ENCODE results near the gene COL16A1.

Gene COL16A1

DNA sequence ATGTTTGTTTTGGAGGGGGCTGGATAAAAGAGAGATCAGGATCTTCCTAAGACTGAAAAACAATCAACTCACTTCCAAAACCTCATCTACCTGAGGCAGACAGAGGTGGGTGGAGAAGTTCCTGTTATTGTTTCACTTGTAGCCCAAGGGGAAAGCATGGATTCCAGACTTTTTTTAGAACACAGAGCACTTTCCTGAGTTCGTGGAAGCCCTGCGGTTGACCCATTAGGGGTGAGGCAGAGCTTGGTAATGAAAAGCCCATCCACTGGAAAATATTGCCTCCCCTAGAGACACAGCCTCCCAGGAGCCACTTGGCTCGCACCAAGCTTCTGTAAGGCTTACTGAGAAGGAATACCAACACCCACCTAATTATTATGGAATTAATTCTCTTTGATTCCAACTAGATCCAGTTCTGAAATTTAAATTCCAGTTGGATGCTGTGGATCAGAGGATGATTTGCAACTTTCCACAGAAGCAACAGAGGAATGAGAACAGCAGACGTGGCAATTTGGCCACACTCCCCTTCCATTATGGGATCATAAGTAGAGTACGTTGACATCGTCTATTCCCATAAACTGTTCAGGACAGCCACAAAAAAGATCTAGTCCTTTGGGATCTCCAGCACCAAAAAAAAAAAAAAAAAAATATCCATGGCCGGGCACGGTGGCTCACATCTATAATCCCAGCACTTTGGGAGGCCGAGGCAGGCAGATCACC, 55.0 kb downstream of the COL16A1 start:
- DNase-seq (ENCODE audit: extremely low spot score): no peak
- TF ChIP-seq LEF1 (IDR thresholded peaks at IDR 0.05; ENCODE audit: borderline replicate concordance): no peak
- TF ChIP-seq ARNT (IDR thresholded peaks at IDR 0.05): no peak
- no peak for TF ChIP-seq HDGF (IDR thresholded peaks at IDR 0.05; ENCODE audit: borderline replicate concordance)
- TF ChIP-seq PKNOX1 (IDR thresholded peaks at IDR 0.05): no peak
- no peak for TF ChIP-seq ZNF384 (IDR thresholded peaks at IDR 0.05)
- TF ChIP-seq FOXM1 (IDR thresholded peaks at IDR 0.05; ENCODE audit: borderline replicate concordance): no peak
- no peak for TF ChIP-seq CTBP1 (IDR thresholded peaks at IDR 0.05; ENCODE audit: borderline replicate concordance)
- TF ChIP-seq ELF4 (IDR thresholded peaks at IDR 0.05): no peak
- no peak for TF ChIP-seq FOXA1 (IDR thresholded peaks at IDR 0.05)
- TF ChIP-seq SUZ12 (IDR thresholded peaks at IDR 0.05): no peak
- TF ChIP-seq SP1 (IDR thresholded peaks at IDR 0.05): no peak
- no peak for TF ChIP-seq L3MBTL2 (conservative IDR thresholded peaks at IDR 0.05)
- no peak for TF ChIP-seq NFRKB (IDR thresholded peaks at IDR 0.05)
- TF ChIP-seq FOXK2 (IDR thresholded peaks at IDR 0.05): no peak
- no peak for TF ChIP-seq TARDBP (IDR thresholded peaks at IDR 0.05)
- no peak for TF ChIP-seq BHLHE40 (IDR thresholded peaks at IDR 0.05; ENCODE audit: borderline replicate concordance)
- ChIA-PET POLR2A (no interaction called here), CTCF (no interaction called here)

DNA sequence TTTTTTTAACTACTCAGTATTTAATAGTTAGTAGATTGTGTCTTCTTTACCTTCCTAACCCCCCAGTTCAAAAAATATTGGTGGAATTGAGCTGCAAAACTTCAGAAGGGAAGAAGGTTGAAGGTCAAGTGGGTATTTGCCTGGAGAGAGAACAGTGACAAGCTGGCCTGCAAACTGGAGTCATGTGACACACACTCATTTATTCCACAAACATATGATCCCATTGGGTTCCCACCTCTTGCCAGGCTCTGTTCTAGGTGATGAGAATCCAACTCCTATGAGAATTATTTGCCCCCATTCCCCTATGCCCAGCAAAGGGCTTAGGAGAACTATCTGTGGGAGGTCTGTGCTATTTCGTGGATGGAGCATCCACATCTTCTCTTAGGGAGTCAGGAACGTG, 55.6 kb downstream of the COL16A1 start:
- POLR2A ChIA-PET: no interaction called here
- CTCF ChIA-PET: no interaction called here
- TF ChIP-seq LEF1 (IDR thresholded peaks at IDR 0.05; ENCODE audit: borderline replicate concordance) (no peak), L3MBTL2 (conservative IDR thresholded peaks at IDR 0.05) (no peak), BHLHE40 (IDR thresholded peaks at IDR 0.05; ENCODE audit: borderline replicate concordance) (no peak), SP1 (IDR thresholded peaks at IDR 0.05) (no peak), NFRKB (IDR thresholded peaks at IDR 0.05) (no peak), FOXM1 (IDR thresholded peaks at IDR 0.05; ENCODE audit: borderline replicate concordance) (no peak), ELF4 (IDR thresholded peaks at IDR 0.05) (no peak), ARNT (IDR thresholded peaks at IDR 0.05) (no peak), ZNF384 (IDR thresholded peaks at IDR 0.05) (no peak), CTBP1 (IDR thresholded peaks at IDR 0.05; ENCODE audit: borderline replicate concordance) (no peak), SUZ12 (IDR thresholded peaks at IDR 0.05) (no peak), FOXK2 (IDR thresholded peaks at IDR 0.05) (no peak), TARDBP (IDR thresholded peaks at IDR 0.05) (no peak), PKNOX1 (IDR thresholded peaks at IDR 0.05) (no peak), FOXA1 (IDR thresholded peaks at IDR 0.05) (no peak), HDGF (IDR thresholded peaks at IDR 0.05; ENCODE audit: borderline replicate concordance) (no peak)
- no peak for DNase-seq (ENCODE audit: extremely low spot score)

DNA sequence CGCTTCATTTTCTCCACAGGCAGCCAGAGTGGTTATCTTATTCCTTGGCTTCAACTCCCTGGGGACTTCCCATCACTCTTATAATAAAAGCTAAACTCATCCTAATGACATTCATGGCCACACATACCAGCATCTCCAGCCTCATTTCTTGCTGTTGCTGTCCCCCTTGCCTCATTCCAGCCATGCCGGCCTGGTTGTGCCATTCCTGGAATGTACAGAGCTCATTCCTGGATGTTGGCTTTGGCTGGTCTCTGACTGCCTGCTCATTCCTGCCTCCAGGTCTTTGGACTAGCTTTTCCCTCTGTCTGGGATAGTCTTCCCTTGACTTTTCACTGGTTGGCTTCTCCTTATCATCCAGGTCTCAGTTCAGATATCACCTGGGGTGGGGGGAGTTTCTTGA, 56.7 kb downstream of the COL16A1 start:
- ChIA-PET POLR2A (no interaction called here), CTCF (no interaction called here)
- no peak for TF ChIP-seq CTBP1 (IDR thresholded peaks at IDR 0.05; ENCODE audit: borderline replicate concordance)
- no peak for TF ChIP-seq SP1 (IDR thresholded peaks at IDR 0.05)
- TF ChIP-seq TARDBP (IDR thresholded peaks at IDR 0.05): no peak
- TF ChIP-seq HDGF (IDR thresholded peaks at IDR 0.05; ENCODE audit: borderline replicate concordance): no peak
- no peak for TF ChIP-seq BHLHE40 (IDR thresholded peaks at IDR 0.05; ENCODE audit: borderline replicate concordance)
- TF ChIP-seq FOXM1 (IDR thresholded peaks at IDR 0.05; ENCODE audit: borderline replicate concordance): no peak
- TF ChIP-seq PKNOX1 (IDR thresholded peaks at IDR 0.05): no peak
- TF ChIP-seq FOXK2 (IDR thresholded peaks at IDR 0.05): no peak
- TF ChIP-seq FOXA1 (IDR thresholded peaks at IDR 0.05): no peak
- TF ChIP-seq ELF4 (IDR thresholded peaks at IDR 0.05): no peak
- TF ChIP-seq LEF1 (IDR thresholded peaks at IDR 0.05; ENCODE audit: borderline replicate concordance): no peak
- TF ChIP-seq SUZ12 (IDR thresholded peaks at IDR 0.05): no peak
- TF ChIP-seq ARNT (IDR thresholded peaks at IDR 0.05): no peak
- TF ChIP-seq L3MBTL2 (conservative IDR thresholded peaks at IDR 0.05): no peak
- TF ChIP-seq NFRKB (IDR thresholded peaks at IDR 0.05): no peak
- TF ChIP-seq ZNF384 (IDR thresholded peaks at IDR 0.05): no peak
- DNase-seq (ENCODE audit: extremely low spot score): no peak

- TF ChIP-seq SP1 (IDR thresholded peaks at IDR 0.05) (no peak), ARNT (IDR thresholded peaks at IDR 0.05) (no peak), SUZ12 (IDR thresholded peaks at IDR 0.05) (no peak), L3MBTL2 (conservative IDR thresholded peaks at IDR 0.05) (no peak), PKNOX1 (IDR thresholded peaks at IDR 0.05) (no peak), CTBP1 (IDR thresholded peaks at IDR 0.05; ENCODE audit: borderline replicate concordance) (no peak), NFRKB (IDR thresholded peaks at IDR 0.05) (no peak), ELF4 (IDR thresholded peaks at IDR 0.05) (no peak), ZNF384 (IDR thresholded peaks at IDR 0.05) (no peak), LEF1 (IDR thresholded peaks at IDR 0.05; ENCODE audit: borderline replicate concordance) (no peak), FOXM1 (IDR thresholded peaks at IDR 0.05; ENCODE audit: borderline replicate concordance) (no peak), HDGF (IDR thresholded peaks at IDR 0.05; ENCODE audit: borderline replicate concordance) (no peak), BHLHE40 (IDR thresholded peaks at IDR 0.05; ENCODE audit: borderline replicate concordance) (no peak), FOXA1 (IDR thresholded peaks at IDR 0.05) (no peak), TARDBP (IDR thresholded peaks at IDR 0.05) (no peak), FOXK2 (IDR thresholded peaks at IDR 0.05) (no peak)
- ChIA-PET CTCF (no interaction called here), POLR2A (no interaction called here)
- no peak for DNase-seq (ENCODE audit: extremely low spot score)
Observed at GRCh38 chr1:31646259-31646960, 57.4 kb downstream of the COL16A1 start.

Measured in HEK293T (cell line).